PC-3 (cell line): ENCODE results near the gene MAPK1. TPM values are rescaled to one million over a fixed set of nuclear protein-coding genes. Genes with fewer than 3 reads are reported as not detected.

ENCODE experiments used
- ATAC-seq: fragments of 200-7000 bp; cut with Tn5 transposase; 2 replicates; pipeline ENCODE4 v1.9.1; 2020; ENCODE audit warnings: mild to moderate bottlenecking, moderate library complexity
- BruUV-seq: library from RNA; stranded (reverse); fragments of 400-500 nt; replicated peaks from 2 replicates; lab custom pipeline; 2021; lab: Mats Ljungman, UMichigan
- CTCF ChIA-PET: fragments of 300-600 bp; sonication (Branson Sonifier 250); formaldehyde crosslinking; loops from one replicate; lab custom pipeline; 2022; ENCODE audit warnings: antibody characterized with exemption; lab: Charles Lee
- POLR2A ChIA-PET: fragments of 300-600 bp; sonication (Branson Sonifier 250); formaldehyde crosslinking; loops from one replicate; lab custom pipeline; 2022; ENCODE audit warnings: antibody characterized with exemption; ENCODE audit not compliant: unreplicated experiment; lab: Charles Lee
- DNase-seq: peaks from one replicate; pipeline ENCODE4 v3.0.0-alpha.2; 2015
- H2AFZ ChIP-seq: fragments of 300-600 bp; sonication (generic); 2 replicates; pipeline ENCODE4 v1.6.0; 2016; ENCODE audit warnings: antibody characterized with exemption, low read length
- H3F3A ChIP-seq: fragments of 300-600 bp; sonication (generic); one replicate; pipeline ENCODE4 v1.6.0; 2017; ENCODE audit warnings: antibody characterized with exemption, low read length, control low read depth, mild to moderate bottlenecking; ENCODE audit not compliant: unreplicated experiment
- H3K27ac ChIP-seq: fragments of 300-600 bp; sonication (generic); 2 replicates; pipeline ENCODE4 v1.5.1; 2016; ENCODE audit warnings: mild to moderate bottlenecking, low read length
- H3K27me3 ChIP-seq: fragments of 300-600 bp; sonication (generic); 2 replicates; pipeline ENCODE4 v1.6.1; 2016; ENCODE audit warnings: low read length, mixed read lengths
- H3K36me3 ChIP-seq: fragments of 300-600 bp; sonication (generic); 2 replicates; pipeline ENCODE4 v1.6.1; 2016; ENCODE audit warnings: low read depth, mixed run types, low read length, mixed read lengths
- H3K4me1 ChIP-seq: fragments of 300-600 bp; sonication (generic); 2 replicates; pipeline ENCODE4 v1.5.1; 2016; ENCODE audit warnings: low read length; ENCODE audit not compliant: insufficient read depth
- H3K4me2 ChIP-seq: fragments of 300-600 bp; sonication (generic); 2 replicates; pipeline ENCODE4 v1.6.0; 2016; ENCODE audit warnings: low read length
- H3K4me3 ChIP-seq: fragments of 300-600 bp; sonication (generic); 2 replicates; pipeline ENCODE4 v1.5.1; 2016; ENCODE audit warnings: mild to moderate bottlenecking, low read length, mixed read lengths
- H3K79me2 ChIP-seq: fragments of 300-600 bp; sonication (generic); 2 replicates; pipeline ENCODE4 v1.6.1; 2017; ENCODE audit warnings: low read length, mixed read lengths
- H3K9ac ChIP-seq: fragments of 300-600 bp; sonication (generic); 2 replicates; pipeline ENCODE4 v1.6.0; 2016; ENCODE audit warnings: mild to moderate bottlenecking, low read length
- H3K9me2 ChIP-seq: fragments of 300-600 bp; sonication (generic); replicated peaks from 2 replicates; pipeline ENCODE4 v1.6.1; 2016; ENCODE audit warnings: mixed run types, low read length, mixed read lengths
- H3K9me3 ChIP-seq: fragments of 300-600 bp; sonication (generic); 2 replicates; pipeline ENCODE4 v1.6.1; 2016; ENCODE audit warnings: low read length, mixed read lengths
- H4K20me1 ChIP-seq: fragments of 300-600 bp; sonication (generic); 2 replicates; pipeline ENCODE4 v1.6.1; 2016; ENCODE audit warnings: low read length, mixed read lengths
- EZH2 ChIP-seq: fragments of 300-600 bp; sonication (generic); IDR thresholded peaks from one replicate; pipeline ENCODE4 v1.6.1; 2017; ENCODE audit warnings: antibody characterized with exemption, mild to moderate bottlenecking, low read length; ENCODE audit not compliant: unreplicated experiment
- EZH2phosphoT487 ChIP-seq: fragments of 300-600 bp; sonication (generic); IDR thresholded peaks from 2 replicates; pipeline ENCODE4 v1.6.1; 2018; ENCODE audit warnings: mild to moderate bottlenecking, antibody characterized with exemption, low read length, borderline replicate concordance
- intact Hi-C: fragments of 100-400 bp; cut with micrococcal nuclease; formaldehyde crosslinking; loops from 2 replicates; pipeline ENCODE4 v1.9.0; 2023
- total RNA-seq: library from RNA; depleted of rRNA; stranded (reverse); fragments of >200 nt; gene quantifications from 2 replicates; pipeline ENCODE4 v1.2.3, GENCODE V29; 2014
- TF ChIP-seq, protein P1 (sequence below): fragments of 300-600 bp; sonication (generic); conservative IDR thresholded peaks from 2 replicates; pipeline ENCODE4 v1.5.1; 2017; ENCODE audit warnings: antibody characterized with exemption, low read depth, mild to moderate bottlenecking, low read length

MAPK1 gene
- total RNA-seq, 1 experiment from 2014 or later: 25.1 TPM

- Histone ChIP-seq H3K27me3 (no peaks in the 10 kb centered on the region), H3K27ac (no peak overlapping the region), H3K9me3 (no peaks in the 10 kb centered on the region), H3K4me2 (no peak overlapping the region), H3K9me2 (no peaks in the 10 kb centered on the region), H3F3A (no peaks in the 10 kb centered on the region), H3K4me1 (no peaks in the 10 kb centered on the region), H3K9ac (no peak overlapping the region), H2AFZ (no peak overlapping the region), H4K20me1 (no peaks in the 10 kb centered on the region), H3K4me3 (no peak overlapping the region), H3K79me2 (no peaks in the 10 kb centered on the region), H3K36me3 (no peaks in the 10 kb centered on the region)
- POLR2A ChIA-PET: interaction anchor here (0.6 to 0.7 kb wide), 2 partner anchors 71 to 122 kb away, joined by 3 to 7 read pairs; no protein-coding TSS in a partner anchor
- intact Hi-C loops: no loop called here
- CTCF ChIA-PET: no interaction called here
- no peak for DNase-seq
- no peak for ATAC-seq
- no TSS peak for BruUV-seq
- no peak for TF ChIP-seq EZH2phosphoT487
- TF ChIP-seq, protein P1, sequence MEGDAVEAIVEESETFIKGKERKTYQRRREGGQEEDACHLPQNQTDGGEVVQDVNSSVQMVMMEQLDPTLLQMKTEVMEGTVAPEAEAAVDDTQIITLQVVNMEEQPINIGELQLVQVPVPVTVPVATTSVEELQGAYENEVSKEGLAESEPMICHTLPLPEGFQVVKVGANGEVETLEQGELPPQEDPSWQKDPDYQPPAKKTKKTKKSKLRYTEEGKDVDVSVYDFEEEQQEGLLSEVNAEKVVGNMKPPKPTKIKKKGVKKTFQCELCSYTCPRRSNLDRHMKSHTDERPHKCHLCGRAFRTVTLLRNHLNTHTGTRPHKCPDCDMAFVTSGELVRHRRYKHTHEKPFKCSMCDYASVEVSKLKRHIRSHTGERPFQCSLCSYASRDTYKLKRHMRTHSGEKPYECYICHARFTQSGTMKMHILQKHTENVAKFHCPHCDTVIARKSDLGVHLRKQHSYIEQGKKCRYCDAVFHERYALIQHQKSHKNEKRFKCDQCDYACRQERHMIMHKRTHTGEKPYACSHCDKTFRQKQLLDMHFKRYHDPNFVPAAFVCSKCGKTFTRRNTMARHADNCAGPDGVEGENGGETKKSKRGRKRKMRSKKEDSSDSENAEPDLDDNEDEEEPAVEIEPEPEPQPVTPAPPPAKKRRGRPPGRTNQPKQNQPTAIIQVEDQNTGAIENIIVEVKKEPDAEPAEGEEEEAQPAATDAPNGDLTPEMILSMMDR: no peak
Measured at GRCh38 chr22:21736084-21736642, 131.3 kb downstream of the MAPK1 start.

DNA sequence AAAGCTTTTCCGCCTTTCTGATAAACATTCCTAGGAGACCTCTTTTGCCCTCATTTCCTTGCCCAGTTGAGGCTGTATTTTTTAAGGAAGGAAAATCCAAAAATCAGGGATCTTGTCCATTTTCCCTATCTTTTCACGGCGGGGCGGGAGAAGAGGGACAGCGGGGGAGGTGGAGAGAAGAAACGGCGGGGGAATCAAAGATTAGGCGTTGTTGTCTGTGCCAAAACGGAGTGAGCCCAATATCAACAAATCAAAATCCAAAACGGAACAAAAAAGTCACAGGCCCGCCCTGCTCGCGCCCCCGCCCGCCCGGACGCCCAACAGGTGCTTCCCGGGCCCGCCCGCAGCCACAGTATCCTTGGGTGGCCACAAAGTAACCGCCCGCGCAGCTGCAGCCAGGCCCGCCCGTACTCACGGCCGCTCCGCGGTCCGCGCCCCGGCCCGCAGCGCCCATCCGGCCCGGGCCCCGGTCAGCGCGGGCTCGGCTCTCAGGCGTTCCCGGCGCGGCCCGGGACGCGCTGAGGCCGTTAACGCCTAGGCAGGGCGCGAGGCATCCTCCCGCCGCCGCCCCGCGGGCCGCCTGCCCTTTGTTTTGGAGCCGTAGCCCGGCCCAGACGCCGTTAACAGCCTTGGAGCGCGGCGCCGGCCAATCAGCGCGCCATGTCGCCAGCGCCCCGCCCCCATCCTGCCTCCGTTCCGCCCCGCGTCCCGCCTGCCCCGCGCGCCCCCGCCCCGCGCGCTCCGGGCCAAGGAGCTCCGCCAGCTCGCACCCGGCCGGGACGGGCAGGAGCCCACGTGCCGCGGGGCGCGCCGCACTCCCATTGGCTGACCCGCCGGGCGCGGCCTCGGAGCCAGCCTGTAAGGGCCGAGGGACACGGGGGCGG is 132.0 kb downstream of the MAPK1 start, which contains the start of gene YPEL1:
TSS of gene YPEL1 (minus strand) at position 595 of the 884 bp plus-strand sequence. CDS start 25,050 bp downstream, outside the sequence.
- Histone ChIP-seq H3F3A (no peaks in the 10 kb centered on the region), H3K27ac (no peak within 1 kb of the TSS), H3K9me2 (no peaks in the 10 kb centered on the region), H3K79me2 (no peaks in the 10 kb centered on the region), H3K9ac (no peak within 1 kb of the TSS), H3K4me2 (peak within 1 kb of the TSS; percentile 96), H2AFZ (peak within 1 kb of the TSS; percentile 98), H3K4me1 (no peaks in the 10 kb centered on the region), H3K4me3 (peak within 1 kb of the TSS; percentile 79), H4K20me1 (no peaks in the 10 kb centered on the region), H3K9me3 (no peaks in the 10 kb centered on the region), H3K36me3 (no peaks in the 10 kb centered on the region), H3K27me3 (no peaks in the 10 kb centered on the region)
- TF ChIP-seq EZH2: no peak
- TF ChIP-seq, protein P1: no peak
- no peak for TF ChIP-seq EZH2phosphoT487
- ChIA-PET CTCF (no interaction called here), POLR2A (interaction anchor here (0.6 to 0.7 kb wide), 2 partner anchors 70 to 123 kb away, joined by 3 to 7 read pairs; no protein-coding TSS in a partner anchor)
- BruUV-seq: no TSS peak
- ATAC-seq (peak; percentile 91), DNase-seq (peak; percentile 85)
- intact Hi-C loops: no loop called here
